GM10266 (cell line): ENCODE measurements around the gene IFNA16.
"Not testable (repeated sequence)": the region's sequence is repeated elsewhere in the genome, so short reads cannot be mapped to it uniquely, and the experiment has no call there.

ENCODE experiments used
- DNase-seq: peaks from one replicate; pipeline ENCODE4 v3.0.0; 2012; ENCODE audit errors: extremely low spot score
- CTCF ChIP-seq: IDR thresholded peaks from 2 replicates; pipeline ENCODE4 v1.5.1; 2012; ENCODE audit warnings: mild to moderate bottlenecking, low read depth; ENCODE audit not compliant: control insufficient read depth, insufficient read depth; ENCODE audit errors: missing control alignments

The IFNA16 gene

GRCh38 chr9:21172156-21172555, 45.0 kb downstream of the IFNA16 start:
- TF ChIP-seq CTCF: no peak
- no peak for DNase-seq

DNA sequence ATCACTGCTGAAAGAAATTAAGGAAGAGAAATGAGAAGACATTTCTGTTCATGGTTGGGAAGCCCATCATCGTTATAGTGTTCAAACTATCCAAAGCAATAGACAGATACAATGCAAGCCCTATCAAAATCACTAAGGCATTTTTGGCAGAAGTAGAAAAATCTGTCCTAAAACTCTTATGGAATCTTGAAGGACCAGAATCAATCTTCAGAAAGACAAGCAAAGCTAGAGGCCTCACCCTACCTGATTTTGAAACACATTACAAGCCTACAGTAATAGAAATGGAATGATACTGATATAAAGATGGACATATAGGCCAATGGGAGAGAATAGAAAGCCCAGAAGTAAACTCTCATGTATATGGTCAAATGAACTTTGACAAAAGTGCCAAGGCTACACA, 45.8 kb downstream of the IFNA16 start:
- no peak for DNase-seq
- TF ChIP-seq CTCF: no peak

- not testable (repeated sequence) for DNase-seq
These were observed 50.6 kb downstream of the IFNA16 start, which contains the start of gene IFNA21 for GRCh38 chr9:21166560-21166959. Gene IFNA21 (minus strand): TSS chr9:21166660. CDS start chr9:21166612, 48 bp downstream.
